ENCODE measurements around the gene ALG9.

ALG9 gene

GRCh38 chr11:111796696-111797095, 74.7 kb downstream of the ALG9 start:
- no peak for TF ChIP-seq CTCF (IDR thresholded peaks at IDR 0.05; ENCODE audit: borderline replicate concordance, control extremely low read depth, extremely low read depth, insufficient read depth, missing control alignments)
- DNase-seq (ENCODE audit: low spot score): no peak
- in situ Hi-C loops (cut with MboI; ENCODE audit: low sequenced_read_pairs, unreplicated experiment): no loop called here

GRCh38 chr11:111795334-111795985, 75.9 kb downstream of the ALG9 start:
- TF ChIP-seq CTCF (IDR thresholded peaks at IDR 0.05; ENCODE audit: borderline replicate concordance, control extremely low read depth, extremely low read depth, insufficient read depth, missing control alignments): no peak
- no peak for DNase-seq (ENCODE audit: low spot score)
- in situ Hi-C loops (cut with MboI; ENCODE audit: low sequenced_read_pairs, unreplicated experiment): no loop called here

GRCh38 chr11:111793863-111794262, 77.5 kb downstream of the ALG9 start:
- no peak for TF ChIP-seq CTCF (IDR thresholded peaks at IDR 0.05; ENCODE audit: borderline replicate concordance, control extremely low read depth, extremely low read depth, insufficient read depth, missing control alignments)
- DNase-seq (ENCODE audit: low spot score): no peak
- in situ Hi-C loops (cut with MboI; ENCODE audit: low sequenced_read_pairs, unreplicated experiment): no loop called here

GRCh38 chr11:111792955-111793500, 78.4 kb downstream of the ALG9 start:
- no peak for DNase-seq (ENCODE audit: low spot score)
- no peak for TF ChIP-seq CTCF (IDR thresholded peaks at IDR 0.05; ENCODE audit: borderline replicate concordance, control extremely low read depth, extremely low read depth, insufficient read depth, missing control alignments)
- in situ Hi-C loops (cut with MboI; ENCODE audit: low sequenced_read_pairs, unreplicated experiment): no loop called here

GRCh38 chr11:111792314-111792713, 79.1 kb downstream of the ALG9 start:
- TF ChIP-seq CTCF (IDR thresholded peaks at IDR 0.05; ENCODE audit: borderline replicate concordance, control extremely low read depth, extremely low read depth, insufficient read depth, missing control alignments): no peak
- in situ Hi-C loops (cut with MboI; ENCODE audit: low sequenced_read_pairs, unreplicated experiment): no loop called here
- no peak for DNase-seq (ENCODE audit: low spot score)

- TF ChIP-seq CTCF (IDR thresholded peaks at IDR 0.05; ENCODE audit: borderline replicate concordance, control extremely low read depth, extremely low read depth, insufficient read depth, missing control alignments): no peak
- in situ Hi-C loops (cut with MboI; ENCODE audit: low sequenced_read_pairs, unreplicated experiment): loop anchor here (5.0 kb wide), 1 partner anchor 191 kb away; no protein-coding TSS in a partner anchor
- no peak for DNase-seq (ENCODE audit: low spot score)
These were observed 82.9 kb downstream of the ALG9 start for GRCh38 chr11:111788464-111788863.

Data from GM13976 (cell line).